Measurements from ENCODE around the gene MCHR1. TPM values are rescaled to one million over a fixed set of nuclear protein-coding genes. Genes with fewer than 3 reads are reported as not detected.
"Not testable (repeated sequence)": the region's sequence is repeated elsewhere in the genome, so short reads cannot be mapped to it uniquely, and the experiment has no call there.

Gene MCHR1
- total RNA-seq, 1 donor from 2014 or later: not detected

GRCh38 chr22:40719599-40719998 lies 40.3 kb downstream of the MCHR1 start:
- no peak overlapping the region for H3K27ac Mint-ChIP-seq (ENCODE audit: unreplicated experiment)
- H3K27me3 Mint-ChIP-seq (ENCODE audit: unreplicated experiment): no peaks in the 10 kb centered on the region
- H3K4me1 Mint-ChIP-seq (ENCODE audit: unreplicated experiment): peaks cover 19% of the 10 kb centered on the region
- H3K36me3 Mint-ChIP-seq (ENCODE audit: unreplicated experiment): no peaks in the 10 kb centered on the region
- no peak overlapping the region for H3K4me3 Mint-ChIP-seq (ENCODE audit: unreplicated experiment)
- H3K9me3 Mint-ChIP-seq (ENCODE audit: unreplicated experiment): no peaks in the 10 kb centered on the region
- DNase-seq (ENCODE audit: extremely low spot score, unreplicated experiment): no peak
- TF ChIP-seq, protein P1, sequence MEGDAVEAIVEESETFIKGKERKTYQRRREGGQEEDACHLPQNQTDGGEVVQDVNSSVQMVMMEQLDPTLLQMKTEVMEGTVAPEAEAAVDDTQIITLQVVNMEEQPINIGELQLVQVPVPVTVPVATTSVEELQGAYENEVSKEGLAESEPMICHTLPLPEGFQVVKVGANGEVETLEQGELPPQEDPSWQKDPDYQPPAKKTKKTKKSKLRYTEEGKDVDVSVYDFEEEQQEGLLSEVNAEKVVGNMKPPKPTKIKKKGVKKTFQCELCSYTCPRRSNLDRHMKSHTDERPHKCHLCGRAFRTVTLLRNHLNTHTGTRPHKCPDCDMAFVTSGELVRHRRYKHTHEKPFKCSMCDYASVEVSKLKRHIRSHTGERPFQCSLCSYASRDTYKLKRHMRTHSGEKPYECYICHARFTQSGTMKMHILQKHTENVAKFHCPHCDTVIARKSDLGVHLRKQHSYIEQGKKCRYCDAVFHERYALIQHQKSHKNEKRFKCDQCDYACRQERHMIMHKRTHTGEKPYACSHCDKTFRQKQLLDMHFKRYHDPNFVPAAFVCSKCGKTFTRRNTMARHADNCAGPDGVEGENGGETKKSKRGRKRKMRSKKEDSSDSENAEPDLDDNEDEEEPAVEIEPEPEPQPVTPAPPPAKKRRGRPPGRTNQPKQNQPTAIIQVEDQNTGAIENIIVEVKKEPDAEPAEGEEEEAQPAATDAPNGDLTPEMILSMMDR (IDR thresholded peaks at IDR 0.05): no peak

- not testable (repeated sequence) for H3K27me3 Mint-ChIP-seq (ENCODE audit: unreplicated experiment); H3K4me3 Mint-ChIP-seq (ENCODE audit: unreplicated experiment); H3K27ac Mint-ChIP-seq (ENCODE audit: unreplicated experiment)
Observed at GRCh38 chr22:40720156-40720537, 40.9 kb downstream of the MCHR1 start.

DNA sequence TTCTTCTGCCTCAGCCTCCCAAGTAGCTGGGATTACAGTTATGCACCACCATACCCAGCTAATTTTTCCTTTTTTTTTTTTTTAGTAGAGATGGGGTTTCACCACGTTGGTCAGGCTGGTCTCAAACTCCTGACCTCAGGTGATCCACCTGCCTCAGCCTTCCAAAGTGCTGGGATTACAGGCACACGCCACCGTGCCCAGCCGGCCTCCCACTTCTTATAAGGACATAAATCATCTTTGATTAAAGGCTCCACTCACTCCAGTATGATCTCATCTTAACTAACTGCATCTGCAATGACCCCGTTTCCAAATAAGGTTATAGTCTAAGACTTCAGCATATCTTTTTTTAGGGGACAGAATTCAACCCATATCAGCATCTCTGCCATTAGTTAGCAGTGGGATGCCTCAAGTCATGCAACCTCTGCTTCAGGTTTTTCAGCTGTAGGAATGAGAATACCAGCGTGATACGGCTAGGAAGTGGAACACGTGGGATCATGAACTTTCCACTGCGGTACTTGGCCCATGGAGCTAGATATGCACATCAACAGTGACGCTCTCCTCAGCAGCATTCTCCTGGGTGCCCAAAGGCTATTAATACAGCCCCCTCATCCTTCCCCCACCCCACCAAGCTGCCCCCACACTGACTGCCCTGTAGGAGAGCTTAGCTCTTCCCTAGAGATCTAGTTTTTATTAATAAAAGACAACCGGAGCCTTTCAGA lies 41.4 kb downstream of the MCHR1 start:
- Mint-ChIP-seq H3K27ac (ENCODE audit: unreplicated experiment) (no peak overlapping the region), H3K9me3 (ENCODE audit: unreplicated experiment) (no peaks in the 10 kb centered on the region), H3K27me3 (ENCODE audit: unreplicated experiment) (no peaks in the 10 kb centered on the region), H3K4me3 (ENCODE audit: unreplicated experiment) (no peak overlapping the region), H3K4me1 (ENCODE audit: unreplicated experiment) (peaks cover 12% of the 10 kb centered on the region), H3K36me3 (ENCODE audit: unreplicated experiment) (no peaks in the 10 kb centered on the region)
- no peak for DNase-seq (ENCODE audit: extremely low spot score, unreplicated experiment)
- TF ChIP-seq, protein P1 (IDR thresholded peaks at IDR 0.05): no peak

More at GRCh38 chr22:40720156-40720537, 40.9 kb downstream of the MCHR1 start:
- H3K36me3 Mint-ChIP-seq (ENCODE audit: unreplicated experiment); H3K9me3 Mint-ChIP-seq (ENCODE audit: unreplicated experiment); DNase-seq (ENCODE audit: extremely low spot score, unreplicated experiment): not testable (repeated sequence)
- peaks cover 14% of the 10 kb centered on the region for H3K4me1 Mint-ChIP-seq (ENCODE audit: unreplicated experiment)

GRCh38 chr22:40721266-40721665 lies 42.0 kb downstream of the MCHR1 start:
- no peak overlapping the region for H3K27ac Mint-ChIP-seq (ENCODE audit: unreplicated experiment)
- DNase-seq (ENCODE audit: extremely low spot score, unreplicated experiment): no peak

DNA sequence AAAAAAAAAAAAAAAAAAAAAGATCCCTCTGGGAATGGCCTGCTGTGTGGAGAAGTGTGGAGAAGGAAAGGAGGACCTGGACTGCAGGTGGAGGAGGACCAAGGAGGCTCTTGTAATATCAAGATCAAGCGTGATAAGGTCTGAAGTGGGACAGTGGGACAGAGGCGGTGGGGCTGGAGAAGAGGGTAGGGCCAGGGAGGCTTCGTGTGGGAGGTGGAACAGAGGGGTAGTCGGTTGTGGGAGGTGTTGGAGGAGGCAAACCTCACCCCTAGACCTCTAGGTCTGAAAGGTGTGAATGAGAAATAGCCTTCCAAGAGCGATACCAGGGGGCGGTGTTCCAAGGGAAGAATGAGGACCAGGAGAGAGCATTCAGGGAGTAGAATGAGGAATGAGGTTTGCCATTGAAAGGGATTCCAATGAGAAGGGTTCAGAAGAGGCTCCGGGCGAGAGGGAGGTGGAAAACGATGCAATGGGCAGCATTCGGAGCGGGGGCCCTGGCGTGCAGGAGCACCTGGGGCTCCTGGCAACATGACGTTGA lies 44.2 kb downstream of the MCHR1 start:
- Mint-ChIP-seq H3K27me3 (ENCODE audit: unreplicated experiment) (no peaks in the 10 kb centered on the region), H3K27ac (ENCODE audit: unreplicated experiment) (no peak overlapping the region), H3K9me3 (ENCODE audit: unreplicated experiment) (no peaks in the 10 kb centered on the region), H3K36me3 (ENCODE audit: unreplicated experiment) (no peaks in the 10 kb centered on the region), H3K4me1 (ENCODE audit: unreplicated experiment) (peaks cover 12% of the 10 kb centered on the region), H3K4me3 (ENCODE audit: unreplicated experiment) (no peak overlapping the region)
- DNase-seq (ENCODE audit: extremely low spot score, unreplicated experiment): no peak
- TF ChIP-seq, protein P1 (IDR thresholded peaks at IDR 0.05): no peak

More at GRCh38 chr22:40721266-40721665, 42.0 kb downstream of the MCHR1 start:
- H3K27me3 Mint-ChIP-seq (ENCODE audit: unreplicated experiment): no peaks in the 10 kb centered on the region
- H3K4me1 Mint-ChIP-seq (ENCODE audit: unreplicated experiment): peaks cover 12% of the 10 kb centered on the region
- TF ChIP-seq, protein P1 (IDR thresholded peaks at IDR 0.05): no peak
- no peaks in the 10 kb centered on the region for H3K36me3 Mint-ChIP-seq (ENCODE audit: unreplicated experiment)
- H3K4me3 Mint-ChIP-seq (ENCODE audit: unreplicated experiment): no peak overlapping the region
- H3K9me3 Mint-ChIP-seq (ENCODE audit: unreplicated experiment): no peaks in the 10 kb centered on the region

Data from osteocyte (in vitro differentiated cells).